ENCODE data around the gene LRRC8C. TPM values are rescaled to one million over a fixed set of nuclear protein-coding genes. Genes with fewer than 3 reads are reported as not detected.

The LRRC8C gene
- total RNA-seq (ENCODE audit: low replicate concordance): 2.0 and 3.2 TPM in 2 replicates

GRCh38 chr1:89632657-89633247 is at the start of gene LRRC8C:
LRRC8C (plus strand) TSS chr1:89633120; CDS start chr1:89686474, 53,354 bp downstream.

Other genes starting within 250 kb of the LRRC8C start
- gene LRRC8B, start 108.3 kb upstream of the LRRC8C start, total RNA-seq (ENCODE audit: low replicate concordance): 0.35 and 0.68 TPM in 2 replicates
- 9.3 and 9.8 TPM in 2 replicates for gene LRRC8D, start 187.9 kb downstream of the LRRC8C start, total RNA-seq (ENCODE audit: low replicate concordance)